GM21576 (cell line): ENCODE results near the gene CLEC4M.
"Not testable (repeated sequence)": the region's sequence is repeated elsewhere in the genome, so short reads cannot be mapped to it uniquely, and the experiment has no call there.

Source experiments
- ATAC-seq: cut with Tn5 transposase; IDR thresholded peaks from one replicate; pipeline ENCODE4 v1.9.1; 2021; ENCODE audit warnings: mild to moderate bottlenecking, moderate library complexity; ENCODE audit not compliant: unreplicated experiment

The CLEC4M gene

GRCh38 chr19:7739801-7740681, 23.0 kb upstream of the CLEC4M start:
- ATAC-seq: no peak

- no peak for ATAC-seq
Observed at GRCh38 chr19:7740682-7741054, 22.4 kb upstream of the CLEC4M start.

- ATAC-seq: no peak
Observed at GRCh38 chr19:7742575-7742974, 20.5 kb upstream of the CLEC4M start.

- ATAC-seq: no peak
Observed at GRCh38 chr19:7742991-7743390, 20.1 kb upstream of the CLEC4M start.

GRCh38 chr19:7743425-7743841, 19.6 kb upstream of the CLEC4M start:
- peak; percentile 53 for ATAC-seq

- no peak for ATAC-seq
Observed at GRCh38 chr19:7744199-7744786, 18.8 kb upstream of the CLEC4M start.

GRCh38 chr19:7744871-7745650, 18.0 kb upstream of the CLEC4M start:
- ATAC-seq: no peak

- ATAC-seq: not testable (repeated sequence)
Observed at GRCh38 chr19:7746306-7746705, 16.7 kb upstream of the CLEC4M start.

GRCh38 chr19:7746903-7747884, 15.8 kb upstream of the CLEC4M start, which contains the start of gene CD209:
Gene CD209 (minus strand): TSS chr19:7747534. CDS start chr19:7747511, 23 bp downstream.
- no peak for ATAC-seq

- ATAC-seq: no peak
Observed at GRCh38 chr19:7748171-7748570, 14.9 kb upstream of the CLEC4M start.

GRCh38 chr19:7748756-7749155, 14.3 kb upstream of the CLEC4M start:
- no peak for ATAC-seq

- ATAC-seq: no peak
Observed at GRCh38 chr19:7751157-7751783, 11.8 kb upstream of the CLEC4M start.

- no peak for ATAC-seq
Observed at GRCh38 chr19:7756258-7756657, 6.8 kb upstream of the CLEC4M start.

- no peak for ATAC-seq
Observed at GRCh38 chr19:7757358-7757757, 5.7 kb upstream of the CLEC4M start.

GRCh38 chr19:7759156-7759555, 3.9 kb upstream of the CLEC4M start:
- no peak for ATAC-seq

GRCh38 chr19:7763696-7764095, 653 bp downstream of the CLEC4M start:
- no peak for ATAC-seq

- ATAC-seq: not testable (repeated sequence)
Observed at GRCh38 chr19:7764157-7764556, 1.1 kb downstream of the CLEC4M start.

- not testable (repeated sequence) for ATAC-seq
Observed at GRCh38 chr19:7765043-7765442, 2.0 kb downstream of the CLEC4M start.

GRCh38 chr19:7766535-7766934, 3.5 kb downstream of the CLEC4M start:
- no peak for ATAC-seq

- ATAC-seq: no peak
Observed at GRCh38 chr19:7767487-7767886, 4.4 kb downstream of the CLEC4M start.
